Gastroesophageal sphincter (tissue), 3 donors: ENCODE measurements around the gene DNAH11.
"Not testable (repeated sequence)": the region's sequence is repeated elsewhere in the genome, so short reads cannot be mapped to it uniquely, and the experiment has no call there.

ENCODE experiments used
- CTCF ChIP-seq, 4 experiments: fragments of 200-600 bp in 2 of 4; fragments of 450-650 bp in 2 of 4; sonication (generic) in 1 of 4; IDR thresholded peaks; one replicate each; pipeline ENCODE4 v1.5.1; 2017 to 2019; ENCODE audit warnings: antibody characterized with exemption in 4 of 4, mild to moderate bottlenecking in 2 of 4, moderate library complexity in 2 of 4
- POLR2AphosphoS5 ChIP-seq: sonication (generic); formaldehyde crosslinking; IDR thresholded peaks from one replicate; pipeline ENCODE4 v1.6.1; 2017; ENCODE audit warnings: antibody characterized with exemption

- not testable (repeated sequence) for TF ChIP-seq CTCF (IDR thresholded peaks at IDR 0.05); POLR2AphosphoS5
Observed at GRCh38 chr7:21732956-21733355, 190.1 kb downstream of the DNAH11 start.
